GM19463 (cell line): Measurements from ENCODE around the gene ALDH1L2.

Experiments
- ATAC-seq: cut with Tn5 transposase; IDR thresholded peaks from one replicate; pipeline ENCODE4 v1.9.1; 2021; ENCODE audit warnings: mild to moderate bottlenecking, moderate library complexity; ENCODE audit not compliant: unreplicated experiment

Gene ALDH1L2

DNA sequence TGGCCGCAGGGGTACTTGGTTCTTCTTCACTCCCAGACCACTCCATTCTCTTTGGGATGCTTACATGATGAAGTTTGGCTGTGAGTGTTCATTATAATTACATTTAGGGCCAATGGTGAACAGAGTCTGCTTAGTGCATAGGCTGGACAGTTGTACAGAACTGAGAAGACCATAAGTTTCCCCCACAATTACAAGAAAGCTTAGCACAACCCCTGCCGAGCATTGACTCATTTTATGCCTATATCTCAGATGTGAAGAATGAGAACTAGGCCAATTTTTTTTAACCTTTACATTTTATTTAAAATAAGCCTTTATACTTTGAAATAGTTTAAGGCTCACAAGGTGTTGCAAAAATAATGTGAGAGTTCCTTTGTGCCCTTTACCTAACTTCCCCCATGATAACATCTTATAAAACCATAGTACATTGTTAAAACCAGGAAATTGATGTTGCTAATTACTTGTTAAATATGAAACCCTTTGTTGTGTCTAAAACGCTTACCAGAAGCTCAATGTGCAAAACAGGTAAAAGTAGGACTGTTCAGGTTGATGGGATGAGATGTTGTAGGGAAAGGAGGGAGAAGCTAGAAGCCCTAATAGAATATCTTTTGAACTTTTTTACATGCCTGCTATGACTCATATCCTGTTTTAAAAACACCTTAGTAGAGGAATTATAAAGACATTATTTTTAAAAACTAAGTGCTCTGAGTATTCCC, 47.2 kb downstream of the ALDH1L2 start:
- no peak for ATAC-seq

DNA sequence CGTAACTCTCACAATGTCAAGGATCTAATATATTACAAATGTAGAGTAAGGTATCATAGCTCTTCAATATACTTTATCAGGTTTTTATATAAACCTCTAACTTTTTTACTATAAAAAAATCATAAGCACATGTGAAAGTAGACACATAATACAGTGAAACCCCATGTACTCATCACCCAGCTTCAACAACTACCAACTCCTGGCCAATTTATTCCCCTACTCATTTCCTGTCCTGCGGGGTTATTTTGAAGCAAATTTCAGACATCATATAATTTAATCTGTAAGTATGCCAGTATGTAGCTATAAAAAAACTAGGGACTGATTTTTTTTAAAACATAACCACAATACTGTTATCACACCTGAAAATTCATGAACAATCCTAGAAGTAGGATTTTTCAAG, 50.4 kb downstream of the ALDH1L2 start:
- no peak for ATAC-seq

DNA sequence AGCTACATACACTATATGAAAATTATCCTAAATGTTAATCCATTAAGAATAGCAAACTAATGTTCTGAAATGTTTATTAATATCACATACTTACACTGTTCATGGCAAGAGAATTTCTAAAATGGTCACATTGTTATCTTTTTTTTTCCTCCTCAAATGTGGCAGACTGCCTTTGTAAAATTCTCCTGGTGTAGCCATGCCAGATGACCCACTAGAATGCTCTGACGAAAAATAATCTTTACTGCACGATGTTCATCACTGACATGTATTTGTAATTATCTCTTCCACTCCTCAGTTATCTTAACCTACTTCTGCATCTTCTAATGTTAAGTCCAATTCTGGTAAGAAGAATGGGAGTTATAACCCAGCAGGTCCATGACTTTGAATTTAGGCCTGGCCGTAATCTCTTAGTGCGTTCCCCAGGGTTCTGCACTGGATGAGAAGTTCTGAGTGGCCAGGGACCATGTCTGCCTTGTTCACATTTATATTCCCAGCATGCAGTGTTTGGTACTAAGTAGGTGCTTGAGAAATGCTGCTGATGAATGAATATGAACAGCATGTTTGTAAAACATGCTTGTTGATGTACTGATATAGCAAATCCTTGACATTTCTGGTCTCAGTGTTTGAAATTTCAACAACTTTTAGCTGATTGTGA, 51.4 kb downstream of the ALDH1L2 start:
- ATAC-seq = no peak

DNA sequence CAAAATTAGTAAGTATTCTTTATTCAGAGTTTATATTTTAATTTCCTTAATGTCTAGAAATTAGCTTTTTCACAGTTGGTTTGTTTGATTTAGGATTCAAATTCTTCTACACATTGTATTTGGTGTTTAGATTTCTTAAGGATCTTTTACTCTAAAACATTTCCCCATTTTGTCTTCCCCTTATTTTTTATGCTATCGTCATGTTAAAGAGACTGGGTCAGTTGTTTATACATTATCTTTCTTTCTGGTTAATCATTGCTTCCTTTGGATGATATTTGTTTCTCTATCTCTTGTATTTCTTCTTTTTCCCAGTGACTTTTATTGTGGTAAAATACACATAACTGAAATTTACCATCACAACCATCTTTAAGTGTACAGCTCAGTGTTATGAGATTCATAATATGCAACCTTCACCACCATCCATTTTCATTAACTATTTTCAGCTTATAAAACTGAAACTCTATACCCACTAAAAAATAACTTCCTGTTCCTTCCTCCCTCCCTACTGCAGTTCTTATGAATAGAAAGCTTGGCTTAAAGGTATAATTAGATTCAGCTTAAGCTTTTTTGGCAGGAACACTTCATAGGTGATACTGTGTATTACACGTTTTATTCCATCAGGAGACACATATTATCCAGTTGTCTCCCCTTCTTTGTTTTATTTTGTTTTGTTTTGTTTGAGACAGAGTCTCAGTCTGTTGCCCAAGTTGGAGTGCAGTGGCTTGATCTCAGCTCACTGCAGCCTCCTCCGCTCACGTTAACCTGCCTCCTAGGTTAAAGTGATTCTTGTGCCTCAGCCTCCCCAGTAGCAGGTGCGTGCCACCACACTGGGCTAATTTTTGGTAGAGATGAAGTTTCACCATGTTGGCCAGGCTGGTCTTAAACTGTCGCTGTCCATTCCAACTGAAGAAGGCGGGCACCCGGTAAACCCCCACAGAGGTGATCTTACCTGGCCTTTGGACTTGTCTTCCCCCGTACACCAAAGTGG, 53.1 kb downstream of the ALDH1L2 start:
- peak; percentile 85 for ATAC-seq

DNA sequence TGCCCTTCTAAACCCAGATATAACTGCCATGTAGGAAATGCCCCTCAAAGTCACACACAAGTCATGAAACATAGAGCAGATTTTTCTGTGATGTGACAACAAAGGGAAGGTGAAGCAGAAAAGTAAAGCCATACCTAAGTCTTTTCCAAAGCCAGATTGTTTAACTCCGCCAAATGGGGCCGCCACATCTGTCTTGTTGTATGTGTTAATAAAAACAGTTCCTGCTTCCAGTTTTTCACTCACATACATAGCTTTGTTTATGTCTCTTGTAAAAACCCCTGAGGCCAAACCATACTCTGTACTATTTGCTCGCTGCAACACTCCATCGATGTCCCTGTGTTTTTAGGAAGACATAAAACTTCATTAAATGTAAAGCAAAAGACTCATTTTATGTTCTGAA, 57.8 kb downstream of the ALDH1L2 start:
- no peak for ATAC-seq

DNA sequence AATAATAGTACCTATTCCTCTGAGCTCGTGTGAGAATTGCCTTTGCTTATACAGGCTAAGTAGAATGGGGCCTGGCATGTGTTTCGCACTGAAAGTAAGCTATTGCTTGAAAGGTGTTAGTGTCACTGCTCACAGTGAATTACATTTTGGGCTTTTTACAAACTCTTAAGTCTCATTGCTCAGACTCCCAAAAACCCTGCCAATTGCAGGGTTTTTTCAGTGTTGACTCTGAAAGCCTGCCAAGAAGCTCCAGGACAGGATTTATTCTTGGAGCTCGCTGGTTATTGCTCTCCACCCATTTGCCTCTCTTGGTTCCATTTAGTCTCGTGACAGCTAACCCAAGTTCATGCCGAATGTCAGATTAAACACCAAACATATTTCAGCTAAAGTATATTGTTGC, 58.4 kb downstream of the ALDH1L2 start:
- no peak for ATAC-seq

DNA sequence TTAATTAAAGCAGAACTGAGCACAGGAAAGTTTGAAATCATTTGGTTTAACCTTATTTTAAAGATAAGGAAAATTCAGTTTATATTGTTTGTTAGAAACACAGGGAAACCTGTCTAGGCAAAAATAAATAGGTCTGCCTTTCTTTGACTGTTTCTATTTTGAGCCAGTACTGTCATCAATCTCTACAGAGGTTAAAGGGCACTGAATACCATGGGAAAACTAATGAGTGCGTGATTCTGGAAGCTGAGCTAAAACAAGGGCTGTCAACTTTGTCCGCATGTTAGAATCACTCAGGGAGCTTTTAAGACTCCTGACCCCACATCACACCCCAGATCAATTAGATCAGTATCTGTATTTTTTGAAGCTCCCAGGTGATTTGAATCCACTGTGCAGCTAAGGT, 59.3 kb downstream of the ALDH1L2 start:
- ATAC-seq = no peak

DNA sequence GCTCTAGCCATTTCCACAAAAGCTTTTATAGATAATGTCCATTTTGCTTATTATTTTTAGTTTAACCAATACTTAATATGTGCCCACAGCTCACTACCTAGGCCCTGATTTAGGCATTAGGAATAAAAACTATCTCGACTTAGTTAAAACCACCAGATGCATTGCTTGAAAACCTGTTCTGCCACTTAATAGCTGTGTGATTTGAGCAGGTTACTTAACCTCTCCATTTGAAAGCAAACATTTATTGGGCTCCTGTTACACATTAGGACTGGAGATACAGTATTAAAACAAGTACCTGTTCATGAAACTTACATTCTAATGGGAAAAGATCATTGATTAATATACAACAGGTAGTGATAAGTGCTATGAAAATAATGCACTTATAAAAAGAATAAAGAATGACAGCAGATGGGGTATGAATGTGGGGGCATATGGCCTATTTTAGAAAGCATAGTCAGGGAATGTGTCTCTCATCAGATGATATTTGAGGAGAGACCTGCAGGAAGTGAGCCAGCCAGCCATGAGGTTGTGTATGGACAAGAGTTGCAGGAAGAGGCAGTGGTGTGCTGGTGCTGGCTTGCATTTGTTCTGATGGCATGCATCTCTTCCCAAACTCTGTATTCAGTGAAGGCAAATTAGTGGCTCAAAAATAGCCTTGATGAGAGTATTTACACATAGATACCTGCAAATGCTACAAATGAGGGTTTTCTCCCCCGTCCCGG, 63.9 kb downstream of the ALDH1L2 start:
- no peak for ATAC-seq

DNA sequence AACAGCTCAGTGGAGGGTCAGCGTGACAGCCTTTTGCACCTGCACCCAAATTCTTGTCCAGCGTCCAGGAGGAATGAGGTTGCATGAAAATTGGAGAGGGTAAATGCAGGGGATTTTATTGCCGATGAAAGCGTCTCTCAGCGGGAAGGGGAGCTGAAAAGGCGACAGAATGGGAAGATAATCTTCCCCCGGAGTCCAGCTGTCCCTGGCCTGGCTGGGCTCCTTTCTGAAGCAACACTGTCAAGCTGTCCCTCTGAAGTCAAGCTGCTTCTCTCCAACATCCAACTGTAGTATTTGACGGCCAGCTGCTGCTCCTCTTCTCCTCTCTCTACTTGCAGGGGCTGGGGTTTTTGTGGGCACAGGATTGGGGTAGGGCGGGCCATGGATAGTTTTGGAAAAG, 65.5 kb downstream of the ALDH1L2 start:
- no peak for ATAC-seq

DNA sequence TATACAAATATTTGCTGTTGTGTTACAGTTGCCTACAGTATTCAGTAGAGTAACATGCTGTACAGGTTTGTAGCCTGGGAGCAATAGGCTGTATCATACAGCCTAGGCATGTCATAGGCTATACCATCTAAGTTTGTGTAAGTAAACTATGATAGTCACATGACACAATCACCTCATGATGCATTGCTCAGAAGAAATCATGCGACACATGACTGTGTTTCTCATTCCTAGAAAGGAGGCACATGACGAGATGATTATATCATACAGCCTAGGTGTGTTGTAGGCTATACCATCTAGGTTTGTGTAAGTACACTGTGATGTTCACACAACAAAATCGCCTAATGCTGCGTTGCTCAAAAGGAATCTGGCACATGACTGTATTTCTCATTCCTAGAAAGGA, 66.2 kb downstream of the ALDH1L2 start:
- ATAC-seq = no peak

DNA sequence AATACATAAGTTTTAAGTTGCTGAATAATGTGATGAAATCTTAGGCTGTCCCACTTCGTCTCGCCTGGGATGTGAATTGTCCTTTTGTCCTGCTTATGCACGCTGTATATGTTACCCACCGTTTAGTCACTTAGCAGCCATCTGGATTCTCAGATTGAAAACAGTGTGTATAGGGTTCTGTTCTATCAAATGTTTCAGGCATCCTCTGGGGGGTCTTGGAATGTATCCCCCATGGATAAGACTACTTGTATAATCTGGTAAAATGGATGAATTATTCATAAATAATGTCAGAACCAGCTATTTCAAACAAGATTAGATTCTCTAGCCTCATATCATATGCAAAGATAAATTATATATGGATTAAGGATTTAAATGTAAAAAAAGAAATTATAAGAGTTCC, 68.7 kb downstream of the ALDH1L2 start:
- ATAC-seq = no peak

DNA sequence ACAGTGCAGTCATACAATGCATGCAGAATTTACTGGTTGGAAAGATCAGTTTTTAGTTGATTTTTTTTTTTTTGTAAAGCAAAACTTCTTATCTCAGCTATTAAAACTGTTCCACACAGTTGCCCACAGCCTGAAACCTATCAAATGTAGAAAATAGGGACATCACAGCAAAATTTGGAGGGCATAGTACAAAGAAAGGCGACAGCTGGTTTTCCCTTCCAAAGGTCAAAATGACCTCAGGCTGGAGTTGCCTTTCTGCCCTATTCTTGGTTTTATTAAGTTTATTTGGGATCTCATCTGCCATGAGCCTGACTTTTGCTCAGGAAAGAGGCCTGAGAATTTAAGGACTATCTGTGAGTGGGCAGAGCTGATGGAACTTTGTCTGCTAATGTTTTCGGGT, 69.7 kb downstream of the ALDH1L2 start:
- ATAC-seq = no peak

DNA sequence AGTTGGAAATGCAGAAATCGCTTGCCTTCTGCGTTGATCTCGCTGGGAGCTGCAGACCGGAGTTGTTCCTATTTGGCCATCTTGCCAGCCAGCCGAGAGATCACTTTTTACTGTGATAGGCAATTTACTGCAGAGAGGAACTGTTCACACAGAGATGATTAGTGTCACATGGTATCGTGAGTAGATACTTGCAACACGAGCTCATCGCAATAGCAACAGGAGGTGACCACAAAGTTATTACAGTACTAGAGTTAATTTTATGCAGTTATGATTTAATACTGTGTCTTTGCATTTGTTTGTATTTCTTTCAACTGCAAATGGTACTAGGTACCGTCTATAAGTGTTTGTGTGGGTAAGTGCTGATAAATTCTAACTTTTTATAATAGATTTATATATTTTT, 70.4 kb downstream of the ALDH1L2 start:
- no peak for ATAC-seq

DNA sequence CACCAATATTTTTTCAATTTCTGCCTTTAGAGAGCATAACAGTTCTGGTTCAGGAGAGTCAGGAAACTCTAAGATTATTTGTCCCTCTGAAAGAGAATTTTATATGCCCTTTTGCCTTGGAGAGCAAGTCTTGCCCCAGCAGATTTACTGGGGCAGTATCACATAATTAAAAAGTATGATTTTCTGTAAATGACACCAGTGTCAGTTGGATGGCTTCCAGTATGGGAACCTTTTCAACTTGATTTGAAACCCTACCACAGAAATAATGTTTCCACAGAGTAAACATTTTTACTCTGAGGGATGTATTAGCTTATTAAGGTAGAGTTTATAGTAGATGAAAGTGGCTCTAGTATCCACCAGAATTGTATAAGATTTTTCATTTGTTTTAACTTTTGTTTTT, 82.8 kb downstream of the ALDH1L2 start:
- no peak for ATAC-seq

DNA sequence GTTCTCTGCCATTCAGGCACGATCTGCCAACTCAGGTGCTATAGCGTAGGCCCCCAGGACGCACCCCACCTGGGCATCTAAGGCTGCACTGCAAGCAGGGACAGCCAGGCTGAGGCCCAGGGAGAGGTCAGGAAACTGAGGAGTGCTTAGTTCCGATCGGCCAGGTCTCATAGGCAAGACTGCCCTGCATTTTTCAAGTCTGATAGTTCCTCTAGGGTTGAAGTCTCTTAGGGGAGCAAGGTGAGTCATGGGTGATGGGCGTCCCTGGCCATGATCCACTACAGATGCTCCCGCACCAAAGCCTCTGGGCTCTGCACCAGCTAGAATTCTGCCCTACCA, 84.9 kb downstream of the ALDH1L2 start:
- no peak for ATAC-seq

DNA sequence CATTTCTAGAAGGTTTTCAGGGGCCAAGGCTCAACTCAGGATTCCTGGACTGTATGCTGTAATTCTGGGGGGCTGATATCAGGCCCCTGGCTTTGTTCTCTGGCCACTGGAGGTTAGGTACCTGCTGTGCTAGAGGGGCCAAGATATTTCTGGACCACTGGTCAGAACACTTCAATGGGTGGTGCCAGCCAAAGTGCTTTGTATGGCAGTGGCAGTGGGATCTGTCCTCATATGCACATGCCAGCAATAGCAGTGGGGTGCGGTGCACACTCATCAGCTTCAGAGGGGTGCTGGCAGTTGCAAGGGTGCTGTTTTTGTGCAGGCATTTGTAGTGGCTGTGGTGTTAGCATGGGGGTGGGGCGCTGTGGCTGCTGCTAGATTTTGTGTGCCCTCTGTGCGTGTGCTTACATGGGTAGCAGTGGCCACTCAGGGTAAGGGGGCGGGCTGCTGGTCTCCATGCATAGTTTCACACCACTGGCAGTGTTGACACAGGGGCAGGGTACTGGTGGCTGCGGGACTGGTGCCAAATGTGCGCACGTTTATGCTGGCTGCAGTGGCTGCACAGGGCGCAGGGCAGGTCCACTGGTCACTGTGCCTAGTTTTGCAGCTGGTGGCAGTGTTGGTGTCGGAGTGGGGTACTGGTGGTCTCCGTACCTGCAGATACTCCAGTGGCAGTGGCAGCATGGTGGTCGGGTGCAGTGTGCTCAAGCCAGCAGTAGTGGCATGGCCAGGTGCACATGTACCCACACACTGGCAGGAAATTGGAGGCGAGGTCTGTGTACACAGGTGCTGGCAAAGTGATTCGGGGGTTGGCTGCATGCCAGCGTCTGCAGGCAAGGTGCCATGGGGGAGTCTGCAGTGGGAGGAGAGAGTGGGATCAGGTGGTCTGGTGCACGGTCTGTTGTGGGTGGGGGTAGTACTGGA, 85.6 kb downstream of the ALDH1L2 start:
- no peak for ATAC-seq

DNA sequence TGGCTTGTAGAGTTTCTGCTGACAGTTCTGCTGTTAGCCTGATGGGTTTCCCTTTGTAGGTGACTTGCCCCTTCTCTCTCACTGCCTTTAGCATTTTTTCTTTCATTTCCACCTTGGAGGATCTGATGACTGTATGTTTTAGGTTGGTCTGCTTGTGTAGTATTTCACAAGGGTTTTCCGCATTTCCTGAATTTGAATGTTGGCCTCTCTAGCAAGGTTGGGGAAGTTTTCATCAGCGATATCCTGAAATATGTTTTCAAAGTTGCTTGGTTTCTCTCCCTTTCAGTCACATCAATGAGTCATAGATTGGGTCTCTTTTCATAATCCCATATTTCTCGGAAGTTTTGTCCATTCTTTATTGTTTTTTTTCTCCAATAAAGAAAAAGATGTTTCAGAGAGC, 86.7 kb downstream of the ALDH1L2 start:
- no peak for ATAC-seq

DNA sequence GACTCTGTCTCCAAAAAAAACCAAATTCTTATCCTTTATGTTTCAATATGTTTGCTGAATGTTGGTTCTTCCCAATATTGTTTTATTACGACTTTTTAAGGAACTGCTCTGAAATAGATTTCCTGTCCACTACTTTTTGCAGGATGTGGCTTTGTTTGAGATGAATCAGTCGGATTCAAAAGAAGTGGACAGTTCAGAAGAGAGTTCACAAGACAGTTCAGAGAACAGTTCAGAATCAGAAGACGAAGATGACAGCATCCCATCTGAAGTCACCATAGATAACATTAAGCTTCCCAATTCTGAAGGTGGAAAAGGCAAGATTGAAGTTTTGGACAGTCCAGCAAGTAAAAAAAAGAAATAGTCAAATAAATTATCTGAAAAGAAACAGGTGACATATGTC, 89.9 kb downstream of the ALDH1L2 start:
- ATAC-seq = no peak

DNA sequence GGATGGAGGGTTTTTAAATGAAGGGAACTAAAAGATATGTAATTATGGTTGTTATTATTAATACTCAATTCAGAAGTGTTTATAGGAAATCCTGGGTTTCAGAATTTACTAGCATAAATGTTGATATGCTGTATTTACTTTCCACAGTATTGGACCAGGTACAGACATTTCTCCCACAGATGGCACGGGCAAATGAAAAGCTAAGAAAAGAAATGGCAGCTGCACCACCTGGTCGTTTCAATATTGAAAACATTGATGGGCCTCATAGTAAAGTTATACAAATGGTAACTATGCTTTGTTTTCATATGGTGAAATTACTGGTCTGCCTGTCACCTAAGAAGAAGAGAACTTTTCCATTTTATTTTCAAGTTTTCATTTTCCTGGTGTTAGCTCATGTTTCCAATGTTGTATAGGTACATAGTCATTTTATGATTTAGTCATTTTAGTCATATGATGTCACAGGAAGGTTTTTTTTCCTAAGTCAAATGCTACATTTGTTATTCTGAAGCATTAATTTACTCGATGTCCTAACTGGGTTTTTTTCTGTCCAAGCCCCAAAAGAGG, 92.6 kb downstream of the ALDH1L2 start:
- ATAC-seq = no peak

DNA sequence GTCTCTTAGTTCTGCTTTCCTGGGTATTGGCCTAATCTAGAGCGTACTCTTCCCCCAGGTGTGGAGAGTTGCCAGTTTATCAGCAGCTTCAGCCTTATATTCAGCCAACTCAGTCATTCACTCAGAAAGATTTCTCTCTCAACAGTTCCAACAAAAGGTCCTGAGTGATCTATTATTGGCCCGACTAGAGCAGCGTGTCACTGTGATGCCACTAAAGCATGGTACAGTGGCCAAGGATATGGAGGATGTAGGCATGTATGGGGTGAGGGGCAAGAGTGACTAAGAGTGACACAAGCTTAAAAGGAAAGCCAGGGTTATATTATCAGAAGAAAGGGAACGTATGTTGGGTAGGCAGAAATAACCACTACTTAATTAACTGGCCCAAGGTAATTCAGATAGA, 93.3 kb downstream of the ALDH1L2 start:
- ATAC-seq = no peak
